GM19239 (cell line): Measurements from ENCODE around the gene KCNH6.

ENCODE experiments used
- DNase-seq: peaks from one replicate; pipeline ENCODE4 v3.0.0; 2011; ENCODE audit warnings: low spot score; ENCODE audit not compliant: insufficient read length
- FAIRE-seq: peaks from 2 replicates; lab custom pipeline; 2011; peaks lifted over from hg19 to GRCh38; lab: Jason Lieb, UNC

KCNH6 gene

GRCh38 chr17:63529711-63530556 lies 6.8 kb downstream of the KCNH6 start:
- DNase-seq = no peak
- no peak for FAIRE-seq

DNA sequence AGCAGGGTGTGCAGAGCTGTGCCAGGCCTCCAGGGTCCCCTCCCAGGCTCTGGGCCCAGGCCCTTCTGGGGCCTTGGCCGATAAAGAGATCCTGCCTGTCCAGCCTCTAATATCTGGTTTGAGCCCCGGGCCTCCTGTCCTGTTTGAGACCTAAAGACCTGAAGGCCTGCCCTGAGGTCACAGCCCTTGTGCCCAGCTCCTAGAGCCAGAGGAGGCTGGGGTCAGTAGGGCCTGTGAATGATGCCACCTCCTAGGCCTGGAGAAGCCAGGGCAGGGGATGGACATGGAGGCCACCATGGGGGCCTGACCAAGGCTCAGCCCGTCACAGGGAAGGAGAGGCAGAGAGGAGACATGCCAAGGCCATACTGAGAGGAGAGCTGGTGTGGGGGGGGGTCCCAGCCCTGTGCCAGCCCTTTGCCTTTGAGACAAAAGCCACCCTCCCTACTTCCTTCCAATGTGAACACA lies 7.4 kb downstream of the KCNH6 start:
- DNase-seq (no peak), FAIRE-seq (no peak)

GRCh38 chr17:63531022-63531965 lies 8.1 kb downstream of the KCNH6 start:
- FAIRE-seq = no peak
- no peak for DNase-seq

DNA sequence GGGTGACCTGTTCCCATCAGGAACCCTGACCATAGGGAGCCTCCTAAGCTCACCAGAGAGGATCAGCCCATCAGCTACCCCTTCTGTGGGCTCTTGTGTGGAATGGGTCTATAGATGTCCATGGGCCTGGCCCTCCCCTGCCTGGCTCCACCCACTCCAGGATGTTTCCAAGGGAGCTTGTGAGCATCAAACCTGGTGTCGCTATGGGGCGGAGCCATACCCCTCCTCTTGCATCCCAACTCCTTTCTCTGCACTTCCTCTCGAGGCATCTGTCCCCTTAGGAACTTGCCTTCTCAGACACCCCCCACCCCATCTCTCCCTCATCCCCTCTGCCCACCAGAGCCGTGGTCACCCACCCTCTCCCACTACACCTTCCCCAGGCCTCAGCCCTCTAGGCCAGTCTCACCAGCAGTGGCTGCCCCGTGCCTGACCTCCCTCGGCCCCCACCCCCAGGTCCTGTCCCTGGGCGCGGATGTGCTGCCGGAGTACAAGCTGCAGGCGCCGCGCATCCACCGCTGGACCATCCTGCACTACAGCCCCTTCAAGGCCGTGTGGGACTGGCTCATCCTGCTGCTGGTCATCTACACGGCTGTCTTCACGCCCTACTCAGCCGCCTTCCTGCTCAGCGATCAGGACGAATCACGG lies 10.4 kb downstream of the KCNH6 start:
- FAIRE-seq (no peak), DNase-seq (no peak)

DNA sequence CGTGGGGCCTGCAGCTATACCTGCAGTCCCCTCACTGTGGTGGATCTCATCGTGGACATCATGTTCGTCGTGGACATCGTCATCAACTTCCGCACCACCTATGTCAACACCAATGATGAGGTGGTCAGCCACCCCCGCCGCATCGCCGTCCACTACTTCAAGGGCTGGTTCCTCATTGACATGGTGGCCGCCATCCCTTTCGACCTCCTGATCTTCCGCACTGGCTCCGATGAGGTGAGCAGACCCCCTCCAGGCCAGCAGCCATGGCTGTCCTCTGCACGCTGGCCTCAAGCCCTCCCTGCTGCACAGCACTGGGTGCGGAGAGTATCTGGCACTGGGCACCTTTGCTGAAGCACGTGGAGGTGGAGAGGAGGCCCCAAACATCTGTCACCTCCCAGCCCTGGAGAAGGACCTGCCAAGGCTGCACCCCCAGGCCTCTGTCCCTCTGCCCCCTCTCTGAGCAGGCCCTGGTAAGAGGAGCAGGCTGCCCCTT lies 11.0 kb downstream of the KCNH6 start:
- FAIRE-seq (no peak), DNase-seq (no peak)

DNA sequence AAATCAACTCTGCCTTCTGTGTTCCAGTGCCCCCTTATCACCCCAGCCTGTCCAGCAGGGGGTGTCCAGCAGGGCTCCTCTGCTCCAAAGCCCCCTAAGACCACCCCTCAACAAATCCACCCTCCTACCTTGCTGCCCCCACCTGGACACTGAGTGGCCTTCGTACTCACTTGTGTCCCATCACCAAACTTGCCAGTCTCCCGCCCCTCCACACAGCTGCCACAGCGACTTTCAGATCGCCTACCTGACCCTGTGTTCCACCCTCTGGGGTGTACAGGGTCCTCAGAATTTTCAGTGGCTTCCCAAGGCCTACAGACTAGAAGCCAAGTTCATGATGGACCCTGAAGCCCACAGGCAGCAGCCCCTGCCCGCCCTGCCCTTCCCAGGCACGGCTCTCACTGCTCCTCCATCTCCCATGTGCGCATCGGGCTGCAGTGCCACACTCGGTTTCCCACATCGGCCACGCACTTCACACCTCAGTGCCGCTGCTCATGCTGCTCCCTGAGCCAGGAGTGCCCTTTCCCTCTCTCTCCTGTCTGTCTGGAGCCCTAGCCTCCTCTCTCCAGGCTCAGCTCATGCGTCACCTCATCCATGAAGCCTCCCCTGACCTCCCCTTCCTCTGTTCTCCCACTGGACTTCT lies 11.8 kb downstream of the KCNH6 start:
- no peak for FAIRE-seq
- DNase-seq = no peak

- DNase-seq = no peak
- FAIRE-seq = no peak
Observed at GRCh38 chr17:63535640-63536039, 12.5 kb downstream of the KCNH6 start.

GRCh38 chr17:63537001-63537400 lies 13.8 kb downstream of the KCNH6 start:
- no peak for DNase-seq
- no peak for FAIRE-seq

DNA sequence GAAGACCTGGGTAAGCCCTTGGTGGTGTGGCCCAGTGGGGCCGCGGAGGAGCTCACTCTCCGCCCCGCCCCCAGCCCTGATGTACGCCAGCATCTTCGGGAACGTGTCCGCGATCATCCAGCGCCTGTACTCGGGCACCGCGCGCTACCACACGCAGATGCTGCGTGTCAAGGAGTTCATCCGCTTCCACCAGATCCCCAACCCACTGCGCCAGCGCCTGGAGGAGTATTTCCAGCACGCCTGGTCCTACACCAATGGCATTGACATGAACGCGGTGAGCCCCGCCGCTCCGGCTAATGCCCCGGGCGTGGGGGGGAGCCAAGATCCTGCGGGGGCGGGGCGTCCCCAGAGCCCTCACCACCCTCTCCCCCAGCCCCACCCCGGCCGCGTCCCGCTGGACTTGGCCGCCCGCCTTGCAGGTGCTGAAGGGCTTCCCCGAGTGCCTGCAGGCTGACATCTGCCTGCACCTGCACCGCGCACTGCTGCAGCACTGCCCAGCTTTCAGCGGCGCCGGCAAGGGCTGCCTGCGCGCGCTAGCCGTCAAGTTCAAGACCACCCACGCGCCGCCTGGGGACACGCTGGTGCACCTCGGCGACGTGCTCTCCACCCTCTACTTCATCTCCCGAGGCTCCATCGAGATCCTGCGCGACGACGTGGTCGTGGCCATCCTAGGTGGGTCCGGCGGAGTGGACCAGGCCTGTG lies 15.0 kb downstream of the KCNH6 start:
- no peak for FAIRE-seq
- DNase-seq = no peak

DNA sequence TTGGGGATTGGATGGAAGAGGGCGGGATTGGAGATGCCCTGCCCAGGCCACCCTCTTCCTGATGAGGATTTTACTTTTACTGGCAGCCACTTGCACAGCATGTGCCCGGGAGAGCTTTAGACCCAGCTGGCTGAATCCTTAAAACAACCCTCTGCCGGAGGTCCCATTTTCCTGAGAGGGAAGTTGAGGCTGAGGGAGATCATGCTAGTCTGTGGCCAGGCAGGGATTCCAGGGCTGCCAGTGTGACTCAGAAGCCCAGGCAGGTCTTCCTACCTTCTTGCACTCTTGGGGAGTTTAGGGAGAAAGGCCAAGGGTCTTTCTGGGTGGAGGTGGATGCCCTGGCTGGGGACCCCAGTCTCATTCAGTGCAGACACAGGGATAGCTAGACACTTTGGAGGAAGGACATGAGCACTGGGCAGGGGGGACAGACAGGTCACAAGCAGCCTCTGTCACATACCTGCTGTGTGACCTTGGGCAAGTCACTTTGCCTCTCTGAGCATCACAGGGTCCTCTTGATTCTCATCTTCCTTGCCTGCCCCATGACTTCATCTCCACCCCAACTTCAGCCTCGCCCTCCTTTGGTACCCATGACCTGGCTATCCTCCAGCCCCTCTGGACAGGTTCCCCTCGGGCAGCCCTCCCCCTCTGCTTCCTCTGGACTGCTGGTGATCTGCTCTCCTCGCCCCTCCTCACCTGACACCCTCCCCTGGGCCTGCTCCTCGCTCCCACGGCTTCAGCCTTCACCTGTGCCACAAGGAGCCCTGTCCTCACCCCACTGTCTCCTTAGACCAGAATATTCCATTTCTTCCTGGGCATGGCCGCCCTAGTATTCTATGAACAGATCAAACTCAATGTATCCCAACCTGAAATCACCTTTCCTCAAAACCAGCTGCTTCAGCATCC lies 15.8 kb downstream of the KCNH6 start:
- FAIRE-seq (no peak), DNase-seq (no peak)

GRCh38 chr17:63540590-63540989 lies 17.4 kb downstream of the KCNH6 start:
- no peak for FAIRE-seq
- no peak for DNase-seq

DNA sequence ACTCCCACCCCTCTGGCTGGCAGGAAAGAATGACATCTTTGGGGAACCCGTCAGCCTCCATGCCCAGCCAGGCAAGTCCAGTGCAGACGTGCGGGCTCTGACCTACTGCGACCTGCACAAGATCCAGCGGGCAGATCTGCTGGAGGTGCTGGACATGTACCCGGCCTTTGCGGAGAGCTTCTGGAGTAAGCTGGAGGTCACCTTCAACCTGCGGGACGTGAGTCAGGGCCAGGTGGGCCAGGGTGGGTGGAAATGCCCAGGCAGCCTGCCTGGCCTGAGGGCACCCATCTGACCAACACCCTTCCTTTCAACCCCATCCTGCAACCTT lies 19.0 kb downstream of the KCNH6 start:
- no peak for DNase-seq
- FAIRE-seq = no peak

GRCh38 chr17:63542942-63543821 lies 20.0 kb downstream of the KCNH6 start:
- FAIRE-seq (no peak), DNase-seq (no peak)

GRCh38 chr17:63543822-63544420 lies 20.8 kb downstream of the KCNH6 start:
- no peak for DNase-seq
- no peak for FAIRE-seq

GRCh38 chr17:63544467-63545301 lies 21.5 kb downstream of the KCNH6 start:
- DNase-seq (no peak), FAIRE-seq (no peak)

DNA sequence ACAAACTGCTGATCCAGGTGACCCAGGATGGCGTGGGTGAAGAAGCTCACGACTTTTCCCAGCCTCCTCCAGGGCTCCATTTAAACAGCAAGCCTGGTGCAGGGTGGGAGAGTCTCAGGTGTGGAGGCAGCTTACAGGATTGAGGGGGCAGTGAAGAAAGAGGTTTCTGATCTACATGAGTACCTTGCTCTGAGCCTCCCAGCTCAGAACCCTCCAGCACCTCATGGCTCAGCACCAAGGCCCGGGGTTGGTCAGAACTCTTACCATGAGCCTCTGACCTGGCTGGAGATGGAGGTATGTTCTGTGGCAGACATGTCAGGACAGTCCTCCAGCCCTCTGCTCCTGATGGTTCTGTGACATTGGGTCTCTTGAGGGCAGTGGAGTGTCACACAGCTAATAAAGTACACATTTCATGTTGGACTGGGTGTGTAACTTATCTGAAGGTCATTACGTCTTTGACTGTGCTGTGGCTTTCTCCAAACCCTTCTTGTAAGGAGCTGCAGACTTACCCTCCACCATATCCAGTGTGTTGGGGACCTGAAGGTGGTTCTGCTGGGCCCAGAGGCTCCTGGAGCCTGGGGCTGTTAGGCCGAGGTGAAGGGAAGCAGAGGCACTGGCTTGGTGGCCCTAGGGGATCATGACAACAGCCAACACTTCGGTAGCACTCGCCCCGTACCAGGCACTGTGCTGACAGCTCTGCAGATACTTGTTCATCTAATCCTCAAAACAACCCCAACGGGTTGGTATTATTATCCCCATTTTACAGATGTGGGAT lies 23.3 kb downstream of the KCNH6 start:
- no peak for DNase-seq
- no peak for FAIRE-seq
